K562 (cell line): ENCODE results near the gene TRNP1. TPM values are rescaled to one million over a fixed set of nuclear protein-coding genes. Genes with fewer than 3 reads are reported as not detected.

Experiments
- EGR1 ChIP-seq: fragments of 450-650 bp; conservative IDR thresholded peaks from 2 replicates; pipeline ENCODE4 v1.6.1; 2017; ENCODE audit warnings: mild to moderate bottlenecking
- polyA plus RNA-seq, 8 experiments: library from polyadenylated mRNA; depleted of rRNA in 4 of 8; stranded (reverse) in 5 of 8; unstranded in 3 of 8; fragments of >200 nt; fragmentation: Nextera tagmentation in 2 of 8; fragmentation: Illumina TruSeq in 1 of 8; extraction: Ambion mirVana in 2 of 8; extraction: Trizol in 1 of 8; gene quantifications; 2 replicates each; pipeline versions ENCODE4 v1.2.1 to v1.2.3, GENCODE V29; 2011 to 2014; ENCODE audit warnings: inconsistent platforms in 1 of 8, missing spikeins in 1 of 8
- total RNA-seq, 7 experiments: library from RNA; depleted of rRNA in 6 of 7; stranded (reverse); fragments of >200 nt in 6 of 7; fragmentation: Illumina TruSeq in 2 of 7; extraction: Trizol in 2 of 7; gene quantifications; 2 replicates each; pipeline versions ENCODE4 v1.2.1 to v1.2.3, GENCODE V29; 2011 to 2021; ENCODE audit warnings: low replicate concordance in 1 of 7
- TF ChIP-seq, protein P1 (sequence below): sonication (generic); formaldehyde crosslinking; IDR thresholded peaks from 2 replicates; pipeline ENCODE4 v1.8.0; 2023; ENCODE audit warnings: missing genetic modification reagents, mild to moderate bottlenecking, borderline replicate concordance
- TF ChIP-seq, protein P2 (sequence below): sonication (generic); formaldehyde crosslinking; IDR thresholded peaks from 2 replicates; pipeline ENCODE4 v1.8.1; 2022; ENCODE audit warnings: missing genetic modification reagents

TRNP1 gene
- total and polyA plus RNA-seq, 9 of the 15 experiments (the other 6 are each of a cell fraction or from before 2014, with no cell fraction given) = 0.03 to 1.3 (median 0.95) TPM

DNA sequence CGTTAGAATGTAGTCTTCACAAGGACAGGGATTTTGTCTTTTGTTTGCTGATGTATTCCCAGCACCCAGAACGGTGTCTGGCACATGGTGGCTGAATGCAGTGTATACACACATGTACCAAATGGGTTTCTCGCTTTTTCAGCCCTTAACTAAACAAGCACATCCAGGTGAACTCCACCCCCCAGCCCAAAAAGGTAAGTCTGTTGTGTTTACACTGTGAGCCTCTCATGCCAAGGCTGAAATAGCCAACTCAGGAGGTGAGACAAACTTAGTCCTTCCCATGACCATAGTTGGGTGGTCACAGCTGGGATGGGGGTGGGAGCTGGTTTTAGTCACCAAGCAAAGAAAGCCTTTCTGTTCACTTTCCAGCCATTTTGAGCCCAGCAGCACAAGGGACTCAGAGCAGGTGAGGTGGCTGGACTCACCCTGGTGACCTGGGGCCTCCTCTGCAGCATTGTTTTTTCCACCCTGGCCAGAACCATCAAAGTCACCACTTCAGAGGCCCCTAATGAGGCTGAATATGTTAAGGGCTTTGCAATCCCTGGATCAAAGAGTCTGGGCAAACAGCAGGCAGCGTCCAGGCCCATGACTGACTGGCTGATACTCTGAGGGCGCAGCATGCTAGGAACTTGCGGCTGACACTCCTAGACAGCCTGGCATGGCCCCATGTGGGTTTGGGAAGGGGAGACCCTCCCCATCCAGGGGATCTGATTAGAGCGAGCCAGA, 10.4 kb downstream of the TRNP1 start (continued):
- TF ChIP-seq, protein P1, sequence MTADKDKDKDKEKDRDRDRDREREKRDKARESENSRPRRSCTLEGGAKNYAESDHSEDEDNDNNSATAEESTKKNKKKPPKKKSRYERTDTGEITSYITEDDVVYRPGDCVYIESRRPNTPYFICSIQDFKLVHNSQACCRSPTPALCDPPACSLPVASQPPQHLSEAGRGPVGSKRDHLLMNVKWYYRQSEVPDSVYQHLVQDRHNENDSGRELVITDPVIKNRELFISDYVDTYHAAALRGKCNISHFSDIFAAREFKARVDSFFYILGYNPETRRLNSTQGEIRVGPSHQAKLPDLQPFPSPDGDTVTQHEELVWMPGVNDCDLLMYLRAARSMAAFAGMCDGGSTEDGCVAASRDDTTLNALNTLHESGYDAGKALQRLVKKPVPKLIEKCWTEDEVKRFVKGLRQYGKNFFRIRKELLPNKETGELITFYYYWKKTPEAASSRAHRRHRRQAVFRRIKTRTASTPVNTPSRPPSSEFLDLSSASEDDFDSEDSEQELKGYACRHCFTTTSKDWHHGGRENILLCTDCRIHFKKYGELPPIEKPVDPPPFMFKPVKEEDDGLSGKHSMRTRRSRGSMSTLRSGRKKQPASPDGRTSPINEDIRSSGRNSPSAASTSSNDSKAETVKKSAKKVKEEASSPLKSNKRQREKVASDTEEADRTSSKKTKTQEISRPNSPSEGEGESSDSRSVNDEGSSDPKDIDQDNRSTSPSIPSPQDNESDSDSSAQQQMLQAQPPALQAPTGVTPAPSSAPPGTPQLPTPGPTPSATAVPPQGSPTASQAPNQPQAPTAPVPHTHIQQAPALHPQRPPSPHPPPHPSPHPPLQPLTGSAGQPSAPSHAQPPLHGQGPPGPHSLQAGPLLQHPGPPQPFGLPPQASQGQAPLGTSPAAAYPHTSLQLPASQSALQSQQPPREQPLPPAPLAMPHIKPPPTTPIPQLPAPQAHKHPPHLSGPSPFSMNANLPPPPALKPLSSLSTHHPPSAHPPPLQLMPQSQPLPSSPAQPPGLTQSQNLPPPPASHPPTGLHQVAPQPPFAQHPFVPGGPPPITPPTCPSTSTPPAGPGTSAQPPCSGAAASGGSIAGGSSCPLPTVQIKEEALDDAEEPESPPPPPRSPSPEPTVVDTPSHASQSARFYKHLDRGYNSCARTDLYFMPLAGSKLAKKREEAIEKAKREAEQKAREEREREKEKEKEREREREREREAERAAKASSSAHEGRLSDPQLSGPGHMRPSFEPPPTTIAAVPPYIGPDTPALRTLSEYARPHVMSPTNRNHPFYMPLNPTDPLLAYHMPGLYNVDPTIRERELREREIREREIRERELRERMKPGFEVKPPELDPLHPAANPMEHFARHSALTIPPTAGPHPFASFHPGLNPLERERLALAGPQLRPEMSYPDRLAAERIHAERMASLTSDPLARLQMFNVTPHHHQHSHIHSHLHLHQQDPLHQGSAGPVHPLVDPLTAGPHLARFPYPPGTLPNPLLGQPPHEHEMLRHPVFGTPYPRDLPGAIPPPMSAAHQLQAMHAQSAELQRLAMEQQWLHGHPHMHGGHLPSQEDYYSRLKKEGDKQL (CRISPR knock-in tag) = no peak
- TF ChIP-seq, protein P2, sequence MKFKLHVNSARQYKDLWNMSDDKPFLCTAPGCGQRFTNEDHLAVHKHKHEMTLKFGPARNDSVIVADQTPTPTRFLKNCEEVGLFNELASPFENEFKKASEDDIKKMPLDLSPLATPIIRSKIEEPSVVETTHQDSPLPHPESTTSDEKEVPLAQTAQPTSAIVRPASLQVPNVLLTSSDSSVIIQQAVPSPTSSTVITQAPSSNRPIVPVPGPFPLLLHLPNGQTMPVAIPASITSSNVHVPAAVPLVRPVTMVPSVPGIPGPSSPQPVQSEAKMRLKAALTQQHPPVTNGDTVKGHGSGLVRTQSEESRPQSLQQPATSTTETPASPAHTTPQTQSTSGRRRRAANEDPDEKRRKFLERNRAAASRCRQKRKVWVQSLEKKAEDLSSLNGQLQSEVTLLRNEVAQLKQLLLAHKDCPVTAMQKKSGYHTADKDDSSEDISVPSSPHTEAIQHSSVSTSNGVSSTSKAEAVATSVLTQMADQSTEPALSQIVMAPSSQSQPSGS (CRISPR knock-in tag) = no peak
- no peak for TF ChIP-seq EGR1
